Ishikawa (cell line): ENCODE data around the gene HES1.

Experiments
- EP300 ChIP-seq: IDR thresholded peaks from 2 replicates; pipeline ENCODE4 v1.6.1; 2012; ENCODE audit warnings: borderline replicate concordance
- FOXM1 ChIP-seq: IDR thresholded peaks from 2 replicates; pipeline ENCODE4 v1.6.1; 2012; ENCODE audit warnings: low read depth, borderline replicate concordance
- NFIC ChIP-seq: IDR thresholded peaks from 2 replicates; pipeline ENCODE4 v1.6.1; 2012
- RAD21 ChIP-seq: IDR thresholded peaks from 2 replicates; pipeline ENCODE4 v1.6.1; 2012; ENCODE audit warnings: low read depth
- TAF1 ChIP-seq: IDR thresholded peaks from 2 replicates; pipeline ENCODE4 v1.6.1; 2012; ENCODE audit warnings: low read depth, mild to moderate bottlenecking
- TF ChIP-seq, protein P1 (sequence below): IDR thresholded peaks from 2 replicates; pipeline ENCODE4 v1.6.1; 2012; ENCODE audit warnings: low read depth, mild to moderate bottlenecking

- TF ChIP-seq, protein P1, sequence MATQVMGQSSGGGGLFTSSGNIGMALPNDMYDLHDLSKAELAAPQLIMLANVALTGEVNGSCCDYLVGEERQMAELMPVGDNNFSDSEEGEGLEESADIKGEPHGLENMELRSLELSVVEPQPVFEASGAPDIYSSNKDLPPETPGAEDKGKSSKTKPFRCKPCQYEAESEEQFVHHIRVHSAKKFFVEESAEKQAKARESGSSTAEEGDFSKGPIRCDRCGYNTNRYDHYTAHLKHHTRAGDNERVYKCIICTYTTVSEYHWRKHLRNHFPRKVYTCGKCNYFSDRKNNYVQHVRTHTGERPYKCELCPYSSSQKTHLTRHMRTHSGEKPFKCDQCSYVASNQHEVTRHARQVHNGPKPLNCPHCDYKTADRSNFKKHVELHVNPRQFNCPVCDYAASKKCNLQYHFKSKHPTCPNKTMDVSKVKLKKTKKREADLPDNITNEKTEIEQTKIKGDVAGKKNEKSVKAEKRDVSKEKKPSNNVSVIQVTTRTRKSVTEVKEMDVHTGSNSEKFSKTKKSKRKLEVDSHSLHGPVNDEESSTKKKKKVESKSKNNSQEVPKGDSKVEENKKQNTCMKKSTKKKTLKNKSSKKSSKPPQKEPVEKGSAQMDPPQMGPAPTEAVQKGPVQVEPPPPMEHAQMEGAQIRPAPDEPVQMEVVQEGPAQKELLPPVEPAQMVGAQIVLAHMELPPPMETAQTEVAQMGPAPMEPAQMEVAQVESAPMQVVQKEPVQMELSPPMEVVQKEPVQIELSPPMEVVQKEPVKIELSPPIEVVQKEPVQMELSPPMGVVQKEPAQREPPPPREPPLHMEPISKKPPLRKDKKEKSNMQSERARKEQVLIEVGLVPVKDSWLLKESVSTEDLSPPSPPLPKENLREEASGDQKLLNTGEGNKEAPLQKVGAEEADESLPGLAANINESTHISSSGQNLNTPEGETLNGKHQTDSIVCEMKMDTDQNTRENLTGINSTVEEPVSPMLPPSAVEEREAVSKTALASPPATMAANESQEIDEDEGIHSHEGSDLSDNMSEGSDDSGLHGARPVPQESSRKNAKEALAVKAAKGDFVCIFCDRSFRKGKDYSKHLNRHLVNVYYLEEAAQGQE = no peak
- TF ChIP-seq EP300 (no peak), FOXM1 (no peak), TAF1 (no peak), NFIC (no peak), RAD21 (no peak)
Observed at GRCh38 chr3:194098843-194099183, 37.1 kb upstream of the HES1 start.
